H7 (cell line): ENCODE measurements around the gene ABCA12. TPM values are rescaled to one million over a fixed set of nuclear protein-coding genes. Genes with fewer than 3 reads are reported as not detected.

Source experiments
- DNase-seq: peaks from one replicate; pipeline ENCODE4 v3.0.0; 2012
- H3K27me3 ChIP-seq: 2 replicates; pipeline ENCODE4 v1.6.0; 2011; ENCODE audit warnings: mild to moderate bottlenecking, low read length; ENCODE audit not compliant: control insufficient read depth, insufficient read depth
- H3K36me3 ChIP-seq: replicated peaks from 2 replicates; pipeline ENCODE4 v1.5.1; 2011; ENCODE audit warnings: low read length; ENCODE audit not compliant: control insufficient read depth, insufficient read depth
- H3K4me3 ChIP-seq: 2 replicates; pipeline ENCODE4 v1.5.1; 2011; ENCODE audit warnings: low read depth, mild to moderate bottlenecking, control low read depth, low read length, moderate library complexity; ENCODE audit not compliant: insufficient read depth
- total RNA-seq: library from RNA; depleted of rRNA; stranded (reverse); fragments of >200 nt; shearing (Covaris generic); gene quantifications from 2 replicates; pipeline ENCODE4 v1.2.3, GENCODE V29; 2014

Gene ABCA12
- total RNA-seq, 1 experiment from 2014 or later, result not detected

GRCh38 chr2:215098875-215099274, 39.6 kb downstream of the ABCA12 start:
- no peak overlapping the region for H3K4me3 ChIP-seq
- no peaks in the 10 kb centered on the region for H3K27me3 ChIP-seq
- H3K36me3 ChIP-seq, result no peaks in the 10 kb centered on the region
- DNase-seq, result no peak

DNA sequence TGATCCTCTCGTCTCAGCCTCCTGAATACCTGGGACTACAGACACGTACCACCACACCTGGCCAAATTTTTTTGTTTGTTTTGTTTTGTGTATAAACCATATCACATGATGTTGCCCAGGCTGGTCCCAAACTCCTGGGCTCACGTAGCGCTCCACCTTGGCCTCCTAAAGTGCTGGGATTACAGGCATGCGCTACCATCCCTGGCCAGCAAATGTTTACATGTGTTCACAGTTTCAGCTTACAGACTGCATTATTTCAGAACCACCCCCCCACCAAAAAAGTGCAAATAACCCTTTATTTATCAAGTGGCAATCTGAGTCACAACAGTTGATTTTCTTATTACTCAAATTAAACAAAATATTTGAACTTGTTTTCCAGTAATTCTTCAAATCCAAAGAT, 54.3 kb downstream of the ABCA12 start:
- Histone ChIP-seq H3K36me3 (no peaks in the 10 kb centered on the region), H3K27me3 (no peaks in the 10 kb centered on the region), H3K4me3 (no peak overlapping the region)
- DNase-seq, result no peak

GRCh38 chr2:215083146-215083545, 55.3 kb downstream of the ABCA12 start:
- Histone ChIP-seq H3K36me3 (no peaks in the 10 kb centered on the region), H3K27me3 (no peaks in the 10 kb centered on the region), H3K4me3 (no peak overlapping the region)
- no peak for DNase-seq

DNA sequence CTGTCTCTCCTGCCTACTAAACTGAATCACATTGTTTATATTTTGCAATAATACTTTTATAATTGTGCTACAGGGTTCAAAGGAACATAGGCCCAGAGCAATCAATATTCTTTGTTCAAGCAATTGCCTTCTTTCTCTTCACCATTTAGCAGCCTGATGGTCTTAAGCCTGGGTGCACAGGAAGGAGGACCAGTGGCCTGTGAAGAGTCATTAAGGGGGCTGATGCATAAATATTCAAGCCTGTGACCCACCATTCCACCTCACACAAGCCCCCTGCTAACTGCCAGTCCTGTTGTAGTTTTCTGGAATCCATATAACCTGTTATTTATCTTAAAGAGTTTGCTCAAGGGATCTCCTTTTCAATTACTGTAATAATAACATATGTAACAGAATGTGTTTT, 56.0 kb downstream of the ABCA12 start:
- DNase-seq, result no peak
- Histone ChIP-seq H3K4me3 (no peak overlapping the region), H3K36me3 (no peaks in the 10 kb centered on the region), H3K27me3 (no peaks in the 10 kb centered on the region)

DNA sequence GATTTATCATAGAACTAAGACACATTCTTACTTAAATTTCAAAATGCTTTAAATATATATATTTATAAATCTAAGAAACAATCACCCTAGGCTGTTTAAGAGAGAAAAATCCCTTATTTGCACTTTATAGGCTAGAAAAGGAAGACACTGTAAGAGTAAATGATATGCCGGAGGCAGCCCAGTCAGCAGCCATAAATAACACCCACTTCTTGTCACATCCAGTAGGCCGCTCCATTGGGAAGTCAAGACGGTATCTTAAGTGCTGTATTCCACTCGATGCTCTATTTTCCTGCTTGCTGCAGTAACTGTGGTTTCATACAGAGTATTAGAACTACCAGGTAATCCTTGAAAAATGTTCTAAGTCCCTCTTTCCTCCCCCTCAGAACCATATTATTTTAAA, 57.9 kb downstream of the ABCA12 start:
- Histone ChIP-seq H3K27me3 (no peaks in the 10 kb centered on the region), H3K4me3 (no peak overlapping the region), H3K36me3 (no peaks in the 10 kb centered on the region)
- DNase-seq, result no peak

DNA sequence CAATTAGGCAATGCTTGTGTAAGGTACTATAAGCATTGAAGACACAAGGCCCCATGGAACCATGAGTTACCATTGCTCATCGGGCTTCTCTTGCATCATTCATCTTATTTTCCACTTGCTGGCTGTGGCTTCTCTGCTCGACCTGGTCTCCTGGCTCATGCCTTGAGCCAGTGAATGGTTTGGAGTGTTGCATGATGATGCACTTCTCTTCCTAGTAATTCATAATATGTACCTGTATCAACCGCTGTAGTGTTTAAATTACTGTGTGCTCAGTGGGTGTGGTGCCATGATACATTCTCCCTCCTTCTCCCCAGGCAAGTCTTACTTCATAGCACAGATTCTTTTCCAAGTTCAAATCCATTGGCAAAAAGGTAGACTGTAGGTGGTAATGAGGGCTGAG, 66.8 kb downstream of the ABCA12 start:
- no peaks in the 10 kb centered on the region for H3K36me3 ChIP-seq
- H3K4me3 ChIP-seq, result no peak overlapping the region
- no peaks in the 10 kb centered on the region for H3K27me3 ChIP-seq
- DNase-seq, result no peak

GRCh38 chr2:215068399-215068798, 70.0 kb downstream of the ABCA12 start:
- Histone ChIP-seq H3K27me3 (no peaks in the 10 kb centered on the region), H3K4me3 (no peak overlapping the region), H3K36me3 (no peaks in the 10 kb centered on the region)
- no peak for DNase-seq

DNA sequence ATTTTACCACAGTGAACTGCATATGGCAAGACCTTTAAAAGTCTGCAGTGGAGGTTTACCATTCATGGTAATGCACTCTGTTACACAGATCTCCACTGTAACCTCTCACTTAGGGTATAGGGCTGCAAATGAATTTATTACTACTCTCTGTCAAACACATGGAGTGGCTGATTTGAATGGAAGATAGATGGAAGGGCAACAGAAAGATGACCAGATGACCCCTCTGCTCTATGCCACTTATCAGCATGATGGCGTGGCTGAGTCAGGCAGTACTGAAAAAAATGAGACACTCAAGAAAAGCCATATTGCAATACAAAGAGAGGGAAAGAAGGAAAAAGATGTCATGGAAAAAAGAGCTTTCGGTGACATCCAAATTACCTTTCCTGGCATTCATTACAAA, 72.3 kb downstream of the ABCA12 start:
- no peak overlapping the region for H3K4me3 ChIP-seq
- DNase-seq, result no peak
- no peaks in the 10 kb centered on the region for H3K36me3 ChIP-seq
- no peaks in the 10 kb centered on the region for H3K27me3 ChIP-seq

- Histone ChIP-seq H3K4me3 (no peak overlapping the region), H3K27me3 (no peaks in the 10 kb centered on the region), H3K36me3 (no peaks in the 10 kb centered on the region)
- no peak for DNase-seq
Measured at GRCh38 chr2:215063526-215063925, 74.9 kb downstream of the ABCA12 start.

DNA sequence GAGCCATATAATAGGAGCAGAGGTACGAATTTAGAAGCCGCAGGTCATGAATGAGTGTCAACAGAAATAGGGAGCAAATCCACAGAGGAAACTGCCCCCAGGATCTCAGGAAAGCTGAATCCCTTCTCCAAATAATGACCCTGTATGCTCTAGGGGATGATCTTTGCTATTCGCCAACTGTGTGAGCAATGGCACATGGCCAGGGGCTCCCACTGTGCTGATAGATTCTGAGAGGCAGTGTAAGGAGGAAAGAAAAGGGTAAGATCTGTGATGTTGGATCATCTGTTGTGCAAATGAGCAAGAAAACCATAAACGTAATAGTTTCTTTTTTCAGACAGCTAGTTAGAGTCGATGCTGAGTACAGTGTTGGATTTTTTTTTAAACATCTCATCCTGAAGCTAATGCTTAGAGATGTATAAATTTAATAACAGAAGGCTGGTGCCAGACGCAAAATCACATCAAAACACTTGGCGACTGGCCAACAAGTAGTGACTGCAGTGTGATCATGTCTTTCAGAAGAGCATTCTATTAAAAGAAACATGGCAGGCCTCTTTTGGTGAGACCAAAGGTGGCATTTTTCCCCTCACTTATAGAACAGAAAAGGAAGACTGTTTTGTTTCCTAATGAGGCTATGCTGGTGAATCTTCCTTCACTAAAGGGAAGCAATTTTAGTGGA, 77.4 kb downstream of the ABCA12 start:
- Histone ChIP-seq H3K36me3 (no peaks in the 10 kb centered on the region), H3K27me3 (no peaks in the 10 kb centered on the region), H3K4me3 (no peak overlapping the region)
- no peak for DNase-seq

GRCh38 chr2:215059724-215060123, 78.7 kb downstream of the ABCA12 start:
- Histone ChIP-seq H3K4me3 (no peak overlapping the region), H3K36me3 (no peaks in the 10 kb centered on the region), H3K27me3 (no peaks in the 10 kb centered on the region)
- no peak for DNase-seq

GRCh38 chr2:215055891-215056290, 82.5 kb downstream of the ABCA12 start:
- no peaks in the 10 kb centered on the region for H3K27me3 ChIP-seq
- no peak overlapping the region for H3K4me3 ChIP-seq
- DNase-seq, result no peak
- no peaks in the 10 kb centered on the region for H3K36me3 ChIP-seq

- H3K36me3 ChIP-seq, result no peaks in the 10 kb centered on the region
- H3K4me3 ChIP-seq, result no peak overlapping the region
- DNase-seq, result no peak
- H3K27me3 ChIP-seq, result no peaks in the 10 kb centered on the region
Measured at GRCh38 chr2:215052810-215053209, 85.6 kb downstream of the ABCA12 start.

DNA sequence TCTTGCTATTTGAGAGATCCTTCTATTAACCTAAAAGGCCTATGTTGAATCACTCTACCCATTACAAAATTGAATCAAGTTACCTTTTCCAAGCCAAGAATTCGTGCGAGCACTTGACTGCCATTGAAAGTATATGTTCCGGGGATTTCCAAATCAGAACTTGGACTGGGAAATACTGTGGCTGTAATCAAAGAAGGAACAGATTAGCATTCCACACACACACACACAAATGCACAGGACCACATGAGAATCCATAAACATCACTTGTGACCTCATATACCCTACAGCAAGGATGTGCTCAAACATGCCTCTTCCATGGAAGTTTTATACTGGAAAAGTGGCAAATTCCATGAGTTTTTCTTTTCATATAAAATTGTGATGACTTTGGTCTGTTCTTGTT, 86.0 kb downstream of the ABCA12 start:
- no peak for DNase-seq
- Histone ChIP-seq H3K4me3 (no peak overlapping the region), H3K36me3 (no peaks in the 10 kb centered on the region), H3K27me3 (no peaks in the 10 kb centered on the region)

DNA sequence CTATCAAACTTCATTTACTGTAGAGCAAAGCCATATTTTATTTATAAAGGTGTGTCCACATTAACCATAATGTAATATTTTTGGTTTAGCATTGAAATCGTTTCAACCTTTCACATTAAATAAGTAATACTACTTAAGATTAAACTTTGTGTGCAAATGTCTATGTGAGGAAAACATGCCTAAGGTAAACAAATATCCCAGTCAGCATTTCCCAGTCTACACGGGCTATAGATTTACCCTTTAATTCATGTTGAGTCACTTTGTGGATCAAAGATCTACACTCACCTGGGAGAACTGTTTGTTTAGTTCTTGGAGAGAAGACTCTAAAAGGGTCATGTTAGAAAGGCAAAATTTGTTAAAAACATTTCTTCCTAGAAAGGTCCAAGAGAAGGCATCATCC, 89.1 kb downstream of the ABCA12 start:
- Histone ChIP-seq H3K4me3 (no peak overlapping the region), H3K36me3 (no peaks in the 10 kb centered on the region), H3K27me3 (no peaks in the 10 kb centered on the region)
- DNase-seq, result no peak

GRCh38 chr2:215038421-215038820, 100.0 kb downstream of the ABCA12 start:
- Histone ChIP-seq H3K36me3 (no peaks in the 10 kb centered on the region), H3K4me3 (no peak overlapping the region)
- DNase-seq, result no peak

More at GRCh38 chr2:215038421-215038820, 100.0 kb downstream of the ABCA12 start:
- no peaks in the 10 kb centered on the region for H3K27me3 ChIP-seq
